ENCODE results near the gene IDI2.

IDI2 gene

DNA sequence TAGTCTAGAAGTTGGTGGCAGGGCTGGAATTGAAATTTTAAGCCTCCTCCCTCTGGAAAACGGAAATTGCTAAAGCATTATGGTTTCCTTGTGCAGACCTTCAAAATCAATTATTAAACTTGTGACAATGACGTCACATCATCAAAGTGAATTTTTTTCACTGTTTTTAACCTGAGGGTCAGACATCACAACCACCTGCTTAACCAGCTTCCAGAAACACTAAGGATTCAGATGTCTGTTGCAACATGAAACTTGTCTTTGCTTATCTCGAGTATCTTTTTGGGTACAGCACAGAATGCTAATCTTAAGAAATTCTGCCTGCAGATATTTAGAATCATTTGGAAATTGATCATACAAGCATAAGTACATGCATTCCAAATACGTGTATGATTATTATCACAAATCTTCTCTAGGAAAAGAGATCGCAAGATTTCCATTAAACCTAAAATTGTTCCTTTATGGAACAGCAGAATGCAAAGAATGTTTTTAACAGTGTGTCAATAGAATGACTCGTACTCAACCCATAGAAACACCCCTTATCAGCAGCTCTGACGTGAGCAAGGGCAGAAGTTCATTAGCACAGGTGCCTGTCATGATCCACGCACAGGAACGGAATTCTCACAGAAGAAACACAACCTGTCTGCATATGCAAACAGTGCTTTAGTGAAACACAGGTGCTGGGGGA lies 41.5 kb downstream of the IDI2 start:
- DNase-seq (ENCODE audit: low read depth, low spot score) = no peak

- DNase-seq (ENCODE audit: low read depth, low spot score) = no peak
These were observed 42.3 kb downstream of the IDI2 start for GRCh38 chr10:983401-983800.

- DNase-seq (ENCODE audit: low read depth, low spot score) = no peak
These were observed 45.1 kb downstream of the IDI2 start for GRCh38 chr10:980468-981093.

DNA sequence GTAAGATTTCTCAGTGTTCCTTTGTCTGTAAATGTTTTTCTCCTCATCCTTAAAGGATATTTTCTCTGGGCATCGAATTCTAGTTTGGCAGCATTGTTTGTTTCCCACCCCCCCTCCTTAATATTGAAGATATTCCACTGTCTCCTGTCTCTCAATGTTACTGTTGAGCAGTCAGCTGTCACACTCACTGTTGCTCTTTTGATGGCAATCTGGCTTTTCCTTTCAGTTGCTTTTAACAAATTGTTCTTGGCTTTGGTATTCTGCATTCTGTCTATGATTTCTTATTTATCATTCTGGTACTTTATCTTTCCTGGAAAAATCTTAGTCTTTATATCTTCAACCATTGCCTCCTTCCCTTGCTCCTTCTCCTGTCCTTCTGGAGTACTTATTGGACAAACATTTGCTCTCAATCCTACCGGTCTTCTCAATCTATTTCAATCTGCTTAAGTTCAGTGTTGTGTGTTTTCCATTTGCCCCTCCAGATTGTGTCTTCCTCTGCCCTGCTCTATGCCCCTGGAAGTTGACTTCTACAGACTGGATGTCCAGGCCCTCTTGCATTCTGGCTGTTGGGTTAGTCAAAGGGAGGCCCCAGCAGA lies 46.7 kb downstream of the IDI2 start:
- DNase-seq (ENCODE audit: low read depth, low spot score) = no peak

- DNase-seq (ENCODE audit: low read depth, low spot score) = no peak
These were observed 49.3 kb downstream of the IDI2 start for GRCh38 chr10:976316-976715.

- no peak for DNase-seq (ENCODE audit: low read depth, low spot score)
These were observed 50.9 kb downstream of the IDI2 start for GRCh38 chr10:974785-975074.

- DNase-seq (ENCODE audit: low read depth, low spot score) = no peak
These were observed 51.4 kb downstream of the IDI2 start for GRCh38 chr10:974038-974784.

GRCh38 chr10:972763-973162 lies 52.9 kb downstream of the IDI2 start:
- no peak for DNase-seq (ENCODE audit: low read depth, low spot score)

DNA sequence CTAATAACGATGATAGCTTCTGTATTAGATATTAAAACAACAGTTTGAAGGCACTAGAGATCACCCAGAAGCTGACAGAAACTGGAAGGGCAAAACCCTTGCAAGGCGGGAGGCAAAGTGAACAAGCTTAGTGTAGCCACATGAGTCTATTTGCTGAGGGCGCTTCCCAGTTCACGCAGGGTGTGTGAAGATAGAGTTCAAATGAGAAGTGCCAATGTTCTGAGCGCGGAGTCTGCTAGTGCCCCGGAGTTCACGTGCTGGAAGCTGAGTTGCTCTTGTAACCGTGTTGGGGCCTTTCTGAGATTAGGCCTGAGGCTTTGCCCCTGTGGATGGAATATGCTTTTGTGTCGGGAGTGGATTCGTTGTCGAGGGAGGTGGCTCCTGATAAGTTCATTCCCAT lies 54.0 kb downstream of the IDI2 start:
- DNase-seq (ENCODE audit: low read depth, low spot score) = no peak

- no peak for DNase-seq (ENCODE audit: low read depth, low spot score)
These were observed 54.5 kb downstream of the IDI2 start for GRCh38 chr10:971150-971542.

GRCh38 chr10:970311-971149 lies 55.1 kb downstream of the IDI2 start:
- DNase-seq (ENCODE audit: low read depth, low spot score) = no peak

- peak; percentile 23 for DNase-seq (ENCODE audit: low read depth, low spot score)
These were observed 56.0 kb downstream of the IDI2 start for GRCh38 chr10:969473-970150.
